PC-9 (cell line): ENCODE measurements around the gene TMOD1. TPM values are rescaled to one million over a fixed set of nuclear protein-coding genes. Genes with fewer than 3 reads are reported as not detected.

Experiments used
- BruUV-seq: library from RNA; stranded (reverse); fragments of 400-500 nt; replicated peaks from 2 replicates; lab custom pipeline; 2021; lab: Mats Ljungman, UMichigan
- CTCF ChIA-PET: fragments of 300-600 bp; sonication (Branson Sonifier 250); formaldehyde crosslinking; loops from one replicate; lab custom pipeline; 2022; ENCODE audit warnings: antibody characterized with exemption; lab: Charles Lee
- POLR2A ChIA-PET: fragments of 300-600 bp; sonication (Branson Sonifier 250); formaldehyde crosslinking; loops from one replicate; lab custom pipeline; 2022; ENCODE audit warnings: antibody characterized with exemption; ENCODE audit not compliant: unreplicated experiment; lab: Charles Lee
- DNase-seq, 2 experiments: peaks; one replicate each; pipeline versions ENCODE4 v3.0.0 to v3.0.0-alpha.2; 2015 to 2022; ENCODE audit warnings: mixed read lengths in 1 of 2
- H2AFZ ChIP-seq: fragments of 200-600 bp; sonication (generic); 2 replicates; pipeline ENCODE4 v1.8.1; 2017; ENCODE audit warnings: antibody characterized with exemption
- H3F3A ChIP-seq: fragments of 200-600 bp; sonication (generic); 2 replicates; pipeline ENCODE4 v1.8.1; 2017; ENCODE audit warnings: antibody characterized with exemption, mild to moderate bottlenecking, low read depth; ENCODE audit not compliant: insufficient read depth
- H3K27ac ChIP-seq: fragments of 200-600 bp; sonication (generic); 2 replicates; pipeline ENCODE4 v1.6.1; 2016; ENCODE audit warnings: mixed run types
- H3K27me3 ChIP-seq: fragments of 200-600 bp; sonication (generic); 2 replicates; pipeline ENCODE4 v1.6.1; 2016; ENCODE audit warnings: low read depth, mixed run types; ENCODE audit not compliant: insufficient read depth
- H3K36me3 ChIP-seq: fragments of 200-600 bp; sonication (generic); 2 replicates; pipeline ENCODE4 v1.6.1; 2016; ENCODE audit warnings: low read depth, mixed run types
- H3K4me1 ChIP-seq: fragments of 200-600 bp; sonication (generic); replicated peaks from 2 replicates; pipeline ENCODE4 v1.6.1; 2016; ENCODE audit warnings: mixed run types; ENCODE audit not compliant: insufficient read depth
- H3K4me2 ChIP-seq: fragments of 200-600 bp; sonication (generic); 2 replicates; pipeline ENCODE4 v1.6.1; 2017; ENCODE audit warnings: mixed run types
- H3K4me3 ChIP-seq: fragments of 200-600 bp; sonication (generic); 2 replicates; pipeline ENCODE4 v1.6.1; 2016; ENCODE audit warnings: mixed run types
- H3K79me2 ChIP-seq: fragments of 200-600 bp; sonication (generic); 2 replicates; pipeline ENCODE4 v1.6.1; 2017; ENCODE audit warnings: low read depth, mixed run types
- H3K9me2 ChIP-seq: fragments of 200-600 bp; sonication (generic); 2 replicates; pipeline ENCODE4 v1.8.1; 2017; ENCODE audit warnings: mild to moderate bottlenecking; ENCODE audit not compliant: insufficient read depth
- H3K9me3 ChIP-seq: fragments of 200-600 bp; sonication (generic); 2 replicates; pipeline ENCODE4 v1.8.1; 2016; ENCODE audit warnings: low read depth; ENCODE audit not compliant: insufficient read depth
- H4K20me1 ChIP-seq: fragments of 200-600 bp; sonication (generic); 2 replicates; pipeline ENCODE4 v1.8.1; 2017; ENCODE audit not compliant: insufficient read depth
- EZH2 ChIP-seq: fragments of 200-600 bp; sonication (generic); IDR thresholded peaks from 2 replicates; pipeline ENCODE4 v1.8.0; 2017; ENCODE audit warnings: antibody characterized with exemption, low read depth
- intact Hi-C: fragments of 100-400 bp; cut with micrococcal nuclease; formaldehyde crosslinking; loops from one replicate; pipeline ENCODE4 v1.10.0; 2022; ENCODE audit not compliant: unreplicated experiment
- total RNA-seq: library from RNA; stranded (reverse); gene quantifications from 2 replicates; pipeline ENCODE4 v1.2.3, GENCODE V29; 2021
- TF ChIP-seq, protein P1 (sequence below): fragments of 200-600 bp; sonication (generic); conservative IDR thresholded peaks from 2 replicates; pipeline ENCODE4 v1.6.1; 2017; ENCODE audit warnings: mixed run types, antibody characterized with exemption, mild to moderate bottlenecking, moderate library complexity

Gene TMOD1
- total RNA-seq, 1 experiment from 2014 or later, result 6.8 TPM

DNA sequence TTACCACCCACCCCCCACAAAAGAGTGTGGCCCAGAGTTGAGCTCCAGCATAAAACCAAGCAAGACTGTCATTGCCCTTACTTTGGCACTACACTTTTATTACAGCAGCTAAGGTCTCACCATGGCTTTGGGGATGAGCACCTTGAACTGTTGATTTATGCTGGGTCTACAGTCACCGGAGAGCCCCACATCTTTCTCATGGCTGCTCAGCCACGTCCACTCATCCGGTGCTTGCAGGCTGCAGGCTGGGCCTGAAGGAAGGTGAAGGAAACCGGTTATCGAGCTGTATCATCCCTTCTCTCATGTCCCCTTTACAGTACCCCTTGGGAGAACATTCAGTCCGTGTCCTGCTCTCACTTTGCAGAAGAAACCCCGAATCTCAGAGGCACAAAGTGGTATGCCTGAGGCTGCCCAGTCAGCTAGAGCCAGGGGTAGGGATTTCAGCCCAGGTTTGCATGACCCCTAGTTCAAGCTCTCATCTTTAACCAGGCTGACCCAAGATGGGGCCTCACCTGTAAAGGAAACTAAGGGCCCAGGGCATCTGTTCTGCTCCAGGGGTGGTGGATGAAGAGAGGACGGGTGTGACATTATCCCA lies 11.6 kb downstream of the TMOD1 start:
- no peak overlapping the region for H3K27ac ChIP-seq
- H3K9me3 ChIP-seq, result 0 out of 2 replicates have a peak, but pooled peaks cover 6% of the 10 kb centered on the region
- intact Hi-C loops, result no loop called here
- H3K9me2 ChIP-seq, result no peaks in the 10 kb centered on the region
- no peak overlapping the region for H2AFZ ChIP-seq
- peaks cover 22% of the 10 kb centered on the region for H3F3A ChIP-seq
- no TSS peak for BruUV-seq
- H3K4me2 ChIP-seq, result no peak overlapping the region
- H3K27me3 ChIP-seq, result no peaks in the 10 kb centered on the region
- TF ChIP-seq, protein P1, sequence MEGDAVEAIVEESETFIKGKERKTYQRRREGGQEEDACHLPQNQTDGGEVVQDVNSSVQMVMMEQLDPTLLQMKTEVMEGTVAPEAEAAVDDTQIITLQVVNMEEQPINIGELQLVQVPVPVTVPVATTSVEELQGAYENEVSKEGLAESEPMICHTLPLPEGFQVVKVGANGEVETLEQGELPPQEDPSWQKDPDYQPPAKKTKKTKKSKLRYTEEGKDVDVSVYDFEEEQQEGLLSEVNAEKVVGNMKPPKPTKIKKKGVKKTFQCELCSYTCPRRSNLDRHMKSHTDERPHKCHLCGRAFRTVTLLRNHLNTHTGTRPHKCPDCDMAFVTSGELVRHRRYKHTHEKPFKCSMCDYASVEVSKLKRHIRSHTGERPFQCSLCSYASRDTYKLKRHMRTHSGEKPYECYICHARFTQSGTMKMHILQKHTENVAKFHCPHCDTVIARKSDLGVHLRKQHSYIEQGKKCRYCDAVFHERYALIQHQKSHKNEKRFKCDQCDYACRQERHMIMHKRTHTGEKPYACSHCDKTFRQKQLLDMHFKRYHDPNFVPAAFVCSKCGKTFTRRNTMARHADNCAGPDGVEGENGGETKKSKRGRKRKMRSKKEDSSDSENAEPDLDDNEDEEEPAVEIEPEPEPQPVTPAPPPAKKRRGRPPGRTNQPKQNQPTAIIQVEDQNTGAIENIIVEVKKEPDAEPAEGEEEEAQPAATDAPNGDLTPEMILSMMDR, result no peak
- TF ChIP-seq EZH2, result no peak
- H4K20me1 ChIP-seq, result no peaks in the 10 kb centered on the region
- CTCF ChIA-PET, result no interaction called here
- H3K4me3 ChIP-seq, result no peak overlapping the region
- H3K4me1 ChIP-seq, result peaks cover 21% of the 10 kb centered on the region
- POLR2A ChIA-PET, result interaction anchor here (0.6 kb wide), 1 partner anchor 1157 kb away, joined by 5 read pairs; no protein-coding TSS in a partner anchor
- H3K36me3 ChIP-seq, result peaks cover 6% of the 10 kb centered on the region; the same call in 1 of the 2 replicates
- DNase-seq, result no peak
- H3K79me2 ChIP-seq, result no peaks in the 10 kb centered on the region

DNA sequence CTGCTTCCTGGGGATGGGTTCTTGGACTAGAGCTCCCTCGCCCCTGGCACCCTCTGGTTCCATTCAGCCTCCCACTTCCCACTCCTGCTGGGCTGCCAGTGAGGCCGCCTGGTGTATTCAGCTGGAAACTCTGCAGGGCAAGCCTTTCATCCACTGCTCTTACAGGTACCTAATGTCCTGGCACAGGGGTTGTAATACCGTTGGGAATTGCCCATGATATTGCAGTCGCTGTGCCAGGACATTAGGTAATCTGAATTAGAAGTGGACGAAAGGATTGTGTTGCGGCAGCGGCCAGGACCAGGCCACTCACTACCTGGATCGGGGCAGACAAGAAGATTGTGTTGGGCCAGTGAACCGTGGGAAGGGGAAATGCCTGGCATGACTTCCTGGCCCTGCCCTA lies 13.1 kb downstream of the TMOD1 start:
- intact Hi-C loops, result no loop called here
- no peak overlapping the region for H3K4me2 ChIP-seq
- no peaks in the 10 kb centered on the region for H3K9me2 ChIP-seq
- H4K20me1 ChIP-seq, result no peaks in the 10 kb centered on the region
- POLR2A ChIA-PET, result no interaction called here
- peaks cover 28% of the 10 kb centered on the region for H3F3A ChIP-seq
- peaks cover 35% of the 10 kb centered on the region for H3K4me1 ChIP-seq
- TF ChIP-seq EZH2, result no peak
- TF ChIP-seq, protein P1, result no peak
- H3K4me3 ChIP-seq, result no peak overlapping the region
- no peaks in the 10 kb centered on the region for H3K27me3 ChIP-seq
- BruUV-seq, result no TSS peak
- no peak overlapping the region for H2AFZ ChIP-seq
- no peaks in the 10 kb centered on the region for H3K79me2 ChIP-seq
- no peak for DNase-seq
- H3K36me3 ChIP-seq, result peaks cover 6% of the 10 kb centered on the region; the same call in 1 of the 2 replicates
- H3K9me3 ChIP-seq, result 0 out of 2 replicates have a peak, but pooled peaks cover 6% of the 10 kb centered on the region
- no peak overlapping the region for H3K27ac ChIP-seq
- CTCF ChIA-PET, result interaction anchor here (0.7 kb wide), 1 partner anchor 93 kb away, joined by 3 read pairs; no protein-coding TSS in a partner anchor

DNA sequence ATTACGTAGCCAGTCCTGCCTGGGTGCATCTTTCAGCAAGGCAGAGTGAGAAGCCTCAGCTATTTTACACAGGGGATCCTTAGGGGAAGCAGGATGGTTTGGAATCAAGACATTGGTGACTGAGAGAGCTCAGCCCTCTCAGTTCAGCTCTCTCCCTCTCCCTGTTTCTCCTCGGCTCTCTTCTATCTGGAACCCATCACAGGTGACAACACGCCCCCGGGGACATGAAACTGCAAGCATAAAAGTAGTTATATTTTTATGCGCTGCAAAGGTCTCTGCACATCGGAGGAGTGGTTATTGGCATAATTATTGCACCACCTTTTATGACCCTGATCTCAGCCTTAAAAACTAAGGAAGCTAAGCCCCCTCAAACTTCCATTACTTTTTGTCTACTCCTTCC lies 14.2 kb downstream of the TMOD1 start:
- CTCF ChIA-PET, result interaction anchor here (0.6 kb wide), 1 partner anchor 42 kb away, joined by 4 read pairs; no protein-coding TSS in a partner anchor
- H3K9me3 ChIP-seq, result 0 out of 2 replicates have a peak, but pooled peaks cover 6% of the 10 kb centered on the region

More for the DNA sequence above, 14.2 kb downstream of the TMOD1 start:
- H3F3A ChIP-seq, result peaks cover 26% of the 10 kb centered on the region
- no peaks in the 10 kb centered on the region for H3K27me3 ChIP-seq
- BruUV-seq, result no TSS peak
- H3K4me1 ChIP-seq, result peaks cover 38% of the 10 kb centered on the region
- H3K4me2 ChIP-seq, result no peak overlapping the region
- peaks cover 6% of the 10 kb centered on the region; the same call in 1 of the 2 replicates for H3K36me3 ChIP-seq
- no peak overlapping the region for H3K27ac ChIP-seq
- no peak for DNase-seq
- H3K79me2 ChIP-seq, result no peaks in the 10 kb centered on the region
- TF ChIP-seq, protein P1, result no peak
- no peak for TF ChIP-seq EZH2
- intact Hi-C loops, result no loop called here
- POLR2A ChIA-PET, result interaction anchor here (0.6 to 0.7 kb wide), 2 partner anchors 20 to 49 kb away, joined by 4 to 7 read pairs; no protein-coding TSS in a partner anchor
- H2AFZ ChIP-seq, result no peak overlapping the region
- no peaks in the 10 kb centered on the region for H4K20me1 ChIP-seq
- H3K4me3 ChIP-seq, result no peak overlapping the region
- no peaks in the 10 kb centered on the region for H3K9me2 ChIP-seq
